Stimulated activated CD4-positive, alpha-beta T cell treated with anti-CD3 and anti-CD28 coated beads, Interleukin-4, amount 100 ng/mL, for 24 hours (primary cell): ENCODE measurements around the gene ERC1.

Source experiments
- DNase-seq: peaks from one replicate; pipeline ENCODE4 v3.0.0-alpha.2; 2020

Gene ERC1

GRCh38 chr12:1419849-1420371 is 428.9 kb downstream of the ERC1 start:
- DNase-seq = no peak

DNA sequence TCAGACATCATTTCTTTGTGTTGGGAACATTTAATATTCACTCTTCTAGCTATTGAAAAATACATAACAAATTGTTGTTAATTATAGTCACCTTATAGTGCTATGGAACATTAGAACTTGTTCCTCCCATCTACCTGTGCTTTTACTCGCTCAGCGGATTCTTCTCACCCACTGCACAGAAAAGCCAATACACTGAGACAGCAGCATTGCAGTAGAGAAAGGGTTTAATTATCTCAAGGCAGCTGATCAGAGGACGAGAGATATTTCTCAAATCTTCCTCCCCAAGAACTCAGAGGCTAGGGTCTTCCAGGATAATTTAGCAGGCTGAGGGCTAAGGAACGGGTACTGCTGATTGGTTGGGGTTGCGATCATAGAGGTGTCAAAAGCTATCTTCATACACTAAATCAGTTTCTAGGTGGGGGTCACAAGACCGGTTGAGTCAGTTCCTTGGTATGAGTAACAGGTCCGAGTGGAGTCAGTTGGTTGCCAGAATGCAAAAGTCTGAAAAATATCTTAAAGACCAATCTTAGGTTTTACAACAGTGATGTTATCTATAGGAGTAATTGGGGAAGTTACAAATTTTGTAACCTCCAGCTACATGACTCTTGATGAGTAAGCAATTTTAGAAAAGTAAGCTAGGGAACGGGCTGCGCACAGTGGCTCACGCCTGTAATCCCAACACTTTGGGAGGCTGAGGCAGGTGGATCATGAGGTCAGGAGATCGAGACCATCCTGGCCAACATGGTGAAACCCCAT is 430.2 kb downstream of the ERC1 start:
- DNase-seq = no peak

- no peak for DNase-seq
Observed at GRCh38 chr12:1422604-1423315, 431.7 kb downstream of the ERC1 start.

- DNase-seq = no peak
Observed at GRCh38 chr12:1424674-1425395, 433.8 kb downstream of the ERC1 start.

DNA sequence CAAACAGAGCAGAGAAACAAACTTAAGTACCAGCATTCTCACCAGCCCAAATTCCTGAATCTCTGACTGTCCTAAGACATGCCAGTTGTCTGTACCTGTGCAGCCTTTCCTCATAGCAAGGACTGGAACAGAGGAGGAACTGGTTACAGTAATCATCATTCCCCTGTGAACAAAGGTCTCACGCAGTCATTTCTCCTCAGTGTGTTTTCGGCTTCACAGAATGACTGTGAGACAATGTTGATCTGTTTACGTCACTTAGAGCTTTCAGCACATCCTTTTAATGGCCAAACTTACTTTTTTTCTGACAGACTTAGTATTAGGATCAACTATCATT is 434.3 kb downstream of the ERC1 start:
- no peak for DNase-seq

DNA sequence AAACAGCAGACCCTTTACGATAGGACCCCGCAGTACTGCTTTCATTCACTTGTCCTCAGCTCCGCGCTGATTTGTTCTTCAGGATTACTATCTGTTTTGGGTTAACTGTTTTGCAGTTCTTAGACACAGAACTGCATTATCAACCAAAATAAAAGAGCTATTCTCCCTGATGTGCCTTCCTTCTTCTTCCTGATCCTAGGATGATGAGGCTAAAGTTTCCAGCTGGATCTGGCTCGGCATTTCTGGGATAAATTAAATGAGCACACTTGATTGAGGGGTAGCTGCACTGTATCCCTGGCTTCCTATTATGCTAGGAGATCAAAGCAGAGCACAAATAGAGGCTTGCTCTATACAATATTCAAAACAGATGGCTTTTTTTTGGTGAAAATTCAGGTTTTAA is 437.6 kb downstream of the ERC1 start:
- no peak for DNase-seq

- no peak for DNase-seq
Observed at GRCh38 chr12:1429980-1430379, 439.0 kb downstream of the ERC1 start.

DNA sequence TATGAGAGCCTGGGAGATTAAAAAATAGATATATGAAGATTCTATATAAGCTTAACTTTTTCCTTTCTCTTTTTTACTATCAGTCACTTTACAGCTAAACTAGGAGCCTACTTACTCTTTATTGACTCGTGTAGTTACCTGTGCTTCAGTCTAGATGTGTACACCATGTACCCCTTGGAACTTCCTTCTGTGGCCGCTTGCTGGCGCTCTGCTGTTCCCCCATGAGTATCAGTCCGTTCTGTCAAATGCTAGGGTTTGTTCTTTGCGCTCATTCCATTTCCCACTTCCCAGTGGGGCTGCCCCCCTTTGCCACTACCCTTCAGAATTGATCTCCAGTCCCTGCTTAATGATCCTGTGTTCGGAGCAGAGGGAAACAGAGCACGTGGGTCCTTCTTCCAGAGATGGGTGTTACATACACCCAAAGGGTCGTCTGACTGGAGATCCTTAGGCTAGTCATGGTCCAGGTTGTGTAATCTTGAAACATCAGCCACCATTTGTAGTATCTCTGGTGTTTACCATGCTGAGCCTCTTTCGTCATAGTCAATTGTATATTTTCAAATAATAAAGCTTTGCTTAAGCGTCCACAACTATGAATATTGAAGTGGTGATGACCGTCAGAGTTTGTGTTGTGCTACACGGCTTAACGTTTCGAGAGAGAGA is 443.4 kb downstream of the ERC1 start:
- DNase-seq = no peak

GRCh38 chr12:1435044-1435443 is 444.0 kb downstream of the ERC1 start:
- no peak for DNase-seq

GRCh38 chr12:1435456-1435855 is 444.4 kb downstream of the ERC1 start:
- DNase-seq = no peak

DNA sequence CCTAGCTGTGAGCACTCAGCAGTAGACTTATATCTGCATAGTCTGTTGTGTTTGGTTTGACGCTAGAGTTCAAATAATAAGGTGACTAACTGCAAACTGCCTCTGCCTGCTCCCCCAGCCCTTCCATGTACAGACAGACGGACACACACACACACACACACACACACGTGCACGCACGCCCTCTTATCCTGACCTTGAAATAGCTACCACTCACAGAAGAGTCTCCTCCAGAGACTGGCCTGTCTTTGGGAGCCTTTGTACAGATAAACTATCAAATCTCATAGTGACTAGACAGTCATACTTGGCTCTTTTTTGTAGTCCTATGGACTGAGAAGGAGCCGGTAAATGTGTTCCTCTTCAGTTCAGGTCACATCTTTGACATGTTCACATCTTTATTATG is 445.0 kb downstream of the ERC1 start:
- no peak for DNase-seq

- no peak for DNase-seq
Observed at GRCh38 chr12:1436981-1437380, 446.0 kb downstream of the ERC1 start.

DNA sequence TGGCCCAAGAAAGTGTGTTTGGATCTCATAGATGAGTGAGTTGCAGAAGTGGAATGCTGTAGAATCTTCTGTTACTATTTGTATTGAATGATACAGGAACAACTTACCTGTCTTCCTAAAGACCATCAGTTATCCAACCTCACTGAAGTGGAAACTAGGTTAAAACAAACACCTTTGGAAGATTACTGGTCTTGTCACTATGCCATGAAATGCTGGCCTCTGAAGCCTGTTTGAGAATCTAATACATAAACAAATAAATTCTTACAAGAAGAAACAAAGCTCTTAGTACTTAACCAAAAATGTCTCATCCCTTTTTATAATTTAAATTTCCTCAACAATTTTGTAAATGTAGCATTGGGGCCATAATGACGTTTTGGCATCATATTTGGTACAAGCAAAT is 448.2 kb downstream of the ERC1 start:
- DNase-seq = no peak

GRCh38 chr12:1439687-1440086 is 448.7 kb downstream of the ERC1 start:
- no peak for DNase-seq

DNA sequence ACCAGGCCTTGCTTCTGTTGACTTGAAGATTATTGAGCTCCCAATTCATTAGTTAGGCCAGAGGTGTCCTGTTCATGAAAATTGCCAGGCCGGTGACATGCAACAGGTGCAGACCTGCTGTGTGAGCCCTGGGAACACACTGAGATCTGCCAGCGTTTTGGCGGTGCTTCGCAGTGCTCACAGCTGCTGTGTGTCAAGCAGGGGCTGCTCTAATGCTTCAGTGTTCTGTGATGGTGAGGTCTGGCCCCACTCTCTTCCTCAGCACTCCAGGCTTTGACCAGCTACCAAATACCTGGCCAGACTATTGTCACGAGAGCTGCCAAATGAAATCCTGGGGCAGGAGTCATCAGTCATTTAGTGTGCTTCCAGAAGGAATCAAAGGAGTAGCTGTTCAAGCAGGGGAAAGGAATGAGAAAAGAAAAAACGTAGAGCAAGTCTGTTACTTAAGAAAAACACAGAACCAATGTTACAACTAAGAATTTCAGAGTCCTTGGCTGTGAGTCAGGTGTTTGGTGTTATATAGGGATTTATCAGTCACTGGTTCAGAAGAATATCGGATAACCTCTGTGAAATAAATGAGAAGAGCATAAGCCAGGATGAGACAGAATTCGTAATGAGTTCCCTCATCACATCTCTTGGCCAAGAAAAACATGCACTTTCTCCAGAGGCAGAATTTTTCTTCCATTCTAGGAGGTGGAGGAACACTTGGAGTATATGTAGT is 452.6 kb downstream of the ERC1 start:
- DNase-seq = no peak

GRCh38 chr12:1444142-1444516 is 453.1 kb downstream of the ERC1 start:
- DNase-seq = no peak

DNA sequence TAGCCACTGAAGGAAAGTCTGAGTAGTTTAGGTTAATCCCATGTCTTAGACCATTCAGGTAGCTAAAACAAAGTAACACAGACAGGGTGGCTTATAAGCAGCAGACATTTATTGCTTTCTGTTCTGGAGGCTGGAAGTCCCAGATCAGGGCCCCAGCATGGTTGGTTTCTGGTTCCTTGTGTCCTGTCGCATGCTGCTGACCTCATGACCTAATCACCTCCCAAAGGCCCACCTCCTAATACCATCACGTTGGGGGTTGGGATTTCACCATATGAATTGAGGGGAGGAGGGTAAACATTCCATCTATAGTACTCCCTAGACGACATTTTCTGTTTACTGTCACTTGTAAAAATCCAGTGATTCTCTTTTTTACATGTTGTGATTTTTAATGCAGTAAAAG is 454.8 kb downstream of the ERC1 start:
- no peak for DNase-seq

DNA sequence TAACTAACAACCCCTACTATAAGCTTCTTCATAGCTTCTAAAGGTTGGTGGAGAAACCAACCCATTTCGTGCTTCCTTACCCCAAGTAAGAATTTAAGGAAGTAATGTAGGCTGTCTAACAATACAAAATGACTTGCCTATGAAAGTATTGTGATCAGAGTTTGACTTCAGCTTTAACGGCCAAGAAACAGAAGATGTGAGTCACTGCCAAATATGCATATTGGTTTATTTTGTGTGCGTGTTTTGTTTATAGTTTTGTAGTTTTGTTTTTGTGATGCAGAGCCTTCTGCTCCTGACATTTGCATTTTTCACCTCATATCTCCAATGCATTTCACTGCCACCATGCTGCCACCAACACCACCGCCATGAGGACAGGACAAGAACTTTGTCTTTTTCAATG is 457.3 kb downstream of the ERC1 start:
- DNase-seq = no peak

- no peak for DNase-seq
Observed at GRCh38 chr12:1453810-1454209, 462.8 kb downstream of the ERC1 start.

- DNase-seq = no peak
Observed at GRCh38 chr12:1456885-1457284, 465.9 kb downstream of the ERC1 start.

- no peak for DNase-seq
Observed at GRCh38 chr12:1457901-1458300, 466.9 kb downstream of the ERC1 start.

DNA sequence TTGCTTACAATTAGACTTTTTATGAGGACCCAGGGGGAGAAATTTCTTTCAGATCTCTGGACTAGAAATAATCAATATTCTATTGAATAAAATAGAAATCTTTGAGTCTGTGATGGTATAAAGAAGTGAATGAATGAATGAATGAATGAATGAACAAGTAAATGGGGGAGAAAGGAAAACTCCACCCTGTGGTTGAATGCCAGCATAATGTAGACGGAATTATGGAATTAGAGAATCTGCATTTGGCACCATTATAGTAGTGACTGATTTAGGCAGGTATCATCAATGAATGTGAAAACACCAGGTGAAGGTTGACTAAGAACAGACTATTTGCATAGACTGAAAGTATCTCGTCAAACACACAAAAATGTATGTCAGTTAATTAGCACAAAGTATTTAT is 468.3 kb downstream of the ERC1 start:
- DNase-seq = no peak
